HG02885 (cell line): ENCODE measurements around the gene JAG1.
"Not testable (repeated sequence)": the region's sequence is repeated elsewhere in the genome, so short reads cannot be mapped to it uniquely, and the experiment has no call there.

Experiments used
- ATAC-seq: cut with Tn5 transposase; IDR thresholded peaks from one replicate; pipeline ENCODE4 v1.9.1; 2021; ENCODE audit warnings: mild to moderate bottlenecking; ENCODE audit not compliant: unreplicated experiment, poor library complexity

JAG1 gene

GRCh38 chr20:10619427-10619826, 54.4 kb downstream of the JAG1 start:
- ATAC-seq: no peak

DNA sequence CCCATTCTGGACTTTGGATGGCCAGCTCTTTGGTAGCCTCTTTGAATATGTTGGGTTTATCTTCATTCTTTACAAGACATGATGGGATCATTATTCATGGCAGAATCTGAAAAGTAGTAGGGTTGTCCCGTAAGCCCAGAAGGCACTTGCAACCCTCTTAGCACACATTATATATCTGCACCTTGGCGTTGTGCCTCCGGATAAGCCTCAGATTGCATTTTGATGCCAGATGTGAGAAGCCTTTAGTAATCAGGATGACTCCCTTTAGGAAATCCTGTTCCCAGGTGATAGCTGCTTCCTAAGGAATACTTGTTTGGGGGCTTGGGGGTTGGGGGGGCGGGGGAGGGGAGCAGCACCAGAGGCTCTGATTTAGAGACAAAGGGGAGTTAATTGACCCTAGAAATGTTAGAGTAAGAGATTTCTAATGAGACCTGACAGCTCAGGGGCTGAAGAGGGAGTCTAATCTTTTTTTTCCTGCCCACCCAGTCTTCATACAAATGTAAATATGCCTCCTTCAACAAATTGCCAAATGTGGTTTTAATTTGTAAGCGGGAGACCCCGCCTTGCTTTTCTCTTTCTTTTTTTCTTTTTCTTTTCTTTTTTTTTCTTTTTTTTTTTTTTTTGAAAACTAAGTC, 55.1 kb downstream of the JAG1 start:
- ATAC-seq: no peak

GRCh38 chr20:10617549-10618133, 56.2 kb downstream of the JAG1 start:
- not testable (repeated sequence) for ATAC-seq

- ATAC-seq: no peak
Measured at GRCh38 chr20:10616212-10616611, 57.6 kb downstream of the JAG1 start.

DNA sequence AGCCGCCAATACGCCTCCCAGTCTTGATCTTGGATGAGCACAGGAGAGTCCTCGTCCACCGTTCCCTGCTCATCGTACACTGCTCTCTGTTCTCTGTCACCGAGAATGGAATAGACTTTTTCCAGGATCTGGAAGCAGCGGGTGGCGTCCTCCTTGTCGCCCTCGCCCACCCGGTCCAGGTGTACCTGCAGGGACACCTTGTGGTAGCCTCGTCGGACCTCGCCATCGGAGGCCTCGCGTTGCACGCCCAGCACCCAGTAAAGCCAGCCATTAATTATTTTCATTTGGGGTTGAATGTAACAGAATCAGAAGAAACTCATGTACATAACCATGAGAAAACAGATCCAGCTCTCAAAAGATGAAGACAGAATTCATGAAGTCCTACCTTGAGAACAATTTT, 59.9 kb downstream of the JAG1 start:
- no peak for ATAC-seq

DNA sequence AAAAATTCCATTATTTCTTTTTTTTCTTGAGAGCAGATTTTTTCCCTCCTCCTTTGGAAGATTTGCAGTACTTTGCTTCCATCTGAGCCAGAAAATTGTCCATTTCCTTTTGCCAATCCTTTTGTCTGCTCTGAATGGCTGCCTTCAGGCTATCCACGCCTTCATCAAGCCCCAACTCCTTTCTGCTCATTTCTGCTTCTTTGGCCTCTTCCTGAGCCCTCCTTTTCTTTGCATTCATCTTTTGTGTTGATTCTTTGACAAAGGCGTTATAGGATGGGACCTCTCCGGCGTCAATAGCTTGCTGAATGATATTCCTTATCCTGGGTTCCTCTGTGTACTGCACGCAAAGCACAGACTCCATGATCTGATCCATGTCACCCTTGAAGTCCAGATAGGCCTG, 60.4 kb downstream of the JAG1 start:
- not testable (repeated sequence) for ATAC-seq

DNA sequence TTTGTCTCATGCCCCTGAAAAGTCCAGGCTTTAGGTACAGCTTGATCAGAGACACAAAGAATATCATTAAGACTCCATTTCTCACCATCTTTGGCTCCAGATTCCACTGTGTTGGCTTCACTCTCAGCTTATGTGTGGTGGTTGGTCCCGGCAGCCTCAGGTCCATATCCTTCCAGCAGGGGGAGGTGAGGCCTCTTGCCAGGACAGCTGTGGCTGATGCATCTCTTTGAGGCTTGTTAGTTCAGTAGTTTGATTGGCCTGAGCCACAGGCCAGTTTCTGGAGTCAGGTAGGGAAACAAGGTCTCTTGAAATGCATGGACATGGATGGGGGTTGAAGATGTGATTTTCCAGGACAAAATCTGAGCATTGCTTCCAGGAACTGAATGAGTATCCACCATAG, 62.4 kb downstream of the JAG1 start:
- ATAC-seq: peak; percentile 91

DNA sequence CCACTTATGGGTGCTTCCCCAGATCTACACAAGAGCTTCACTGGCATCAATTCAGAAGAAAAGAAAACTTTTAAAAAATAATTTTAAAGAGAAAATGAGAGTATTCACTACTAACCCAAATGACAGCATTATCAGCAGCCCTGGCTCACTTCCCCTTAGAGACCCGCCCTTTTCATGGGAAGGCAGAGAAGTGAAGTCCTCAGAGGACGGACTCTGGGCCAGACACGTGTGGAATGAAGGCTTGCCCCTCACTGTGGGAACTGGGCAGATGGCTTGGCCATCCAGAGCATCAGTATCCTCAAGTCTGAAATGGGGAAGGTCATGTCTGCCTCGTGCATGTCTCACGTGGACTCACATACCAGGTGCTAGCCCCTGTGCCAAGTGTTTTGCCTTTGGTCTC, 63.5 kb downstream of the JAG1 start:
- ATAC-seq: no peak

GRCh38 chr20:10609770-10610169, 64.0 kb downstream of the JAG1 start:
- ATAC-seq: no peak

GRCh38 chr20:10609276-10609675, 64.5 kb downstream of the JAG1 start:
- no peak for ATAC-seq

- ATAC-seq: no peak
Measured at GRCh38 chr20:10605547-10606195, 68.1 kb downstream of the JAG1 start.

DNA sequence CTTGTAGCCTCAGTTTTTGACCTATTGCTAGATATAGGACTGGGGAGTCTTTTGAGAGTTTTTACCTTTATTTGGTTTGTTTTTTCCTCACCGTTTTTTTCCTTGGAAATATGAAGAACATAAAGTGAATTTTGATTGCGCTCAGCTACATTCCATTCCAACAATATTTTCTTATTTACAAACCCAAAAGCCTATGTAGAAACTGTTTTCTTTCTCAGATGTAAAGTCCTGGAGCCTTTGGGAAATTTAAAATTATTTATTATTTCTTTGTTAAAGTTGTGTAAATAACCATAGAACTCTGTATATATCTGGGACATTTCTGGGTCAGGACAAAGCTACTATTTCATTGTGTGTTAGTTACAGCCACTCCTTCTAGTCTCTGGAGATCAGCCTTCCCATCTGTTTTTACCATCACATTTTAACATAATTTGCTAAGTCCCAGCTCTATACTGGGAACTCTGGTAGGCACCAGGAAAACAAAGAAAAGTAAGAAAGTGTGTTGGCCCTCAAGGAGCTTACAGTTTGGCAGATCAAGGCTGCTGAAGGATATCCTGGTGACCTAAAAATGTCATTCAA, 68.8 kb downstream of the JAG1 start:
- ATAC-seq: no peak

DNA sequence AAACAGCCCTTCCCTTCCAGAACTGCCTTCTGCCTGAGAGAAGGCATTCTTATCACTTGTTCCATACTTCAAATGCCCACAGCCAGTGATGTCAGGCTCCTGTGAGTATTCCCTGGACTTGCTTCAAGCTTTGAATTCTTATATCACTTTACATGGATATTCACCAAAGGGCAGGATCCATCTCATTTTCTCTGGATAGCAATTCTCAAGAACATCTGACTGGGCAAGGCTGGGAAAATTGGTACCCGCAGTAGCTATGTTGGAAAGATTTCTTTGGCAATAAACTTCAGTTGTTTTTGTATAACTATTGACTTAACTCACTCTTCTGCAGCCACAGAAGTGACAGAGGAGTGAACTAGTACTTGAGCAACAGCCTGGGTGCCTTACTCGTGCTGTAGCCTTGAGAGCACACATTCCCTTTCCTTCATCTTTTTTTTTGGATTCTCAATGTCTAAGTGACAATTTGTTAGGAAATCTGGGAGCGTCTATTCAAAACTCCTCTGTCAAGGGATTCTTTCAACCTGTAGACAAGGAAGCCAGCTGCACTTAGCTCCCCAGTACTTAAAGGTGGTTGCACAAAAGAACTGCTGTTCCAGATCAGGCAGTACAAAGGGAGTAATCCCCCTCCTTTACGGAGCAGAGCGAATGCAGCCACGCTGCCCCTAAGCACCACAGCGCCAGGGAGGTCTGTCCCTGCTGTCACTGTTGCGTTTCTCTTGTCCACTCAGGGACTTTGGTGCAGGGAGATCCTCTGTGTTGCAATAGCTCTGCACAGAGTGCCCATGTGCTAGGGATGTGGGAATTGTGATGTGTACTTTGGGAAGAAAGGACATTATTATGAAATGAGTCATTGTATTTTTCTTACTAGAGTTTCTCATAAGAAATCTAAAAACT, 69.6 kb downstream of the JAG1 start:
- no peak for ATAC-seq

DNA sequence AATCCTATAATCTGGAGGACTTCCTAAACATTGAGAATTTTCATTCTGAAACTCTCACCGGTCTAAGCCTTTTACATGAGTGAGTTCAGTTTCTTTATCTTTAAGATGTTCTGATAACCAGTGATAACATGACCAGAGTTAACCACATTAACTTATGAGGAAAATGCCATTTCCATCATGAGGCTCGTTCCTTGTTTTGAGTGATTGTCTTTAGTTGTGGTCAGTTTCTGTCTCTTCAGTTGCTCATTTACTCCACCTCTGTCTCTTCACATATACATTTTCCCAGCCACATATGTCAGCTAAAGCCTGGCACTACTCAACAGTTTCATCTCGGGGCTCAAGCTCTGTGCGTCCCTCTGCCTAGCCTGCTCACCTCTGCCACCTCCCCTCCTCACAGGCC, 70.4 kb downstream of the JAG1 start:
- no peak for ATAC-seq

- no peak for ATAC-seq
Measured at GRCh38 chr20:10602221-10602871, 71.5 kb downstream of the JAG1 start.

DNA sequence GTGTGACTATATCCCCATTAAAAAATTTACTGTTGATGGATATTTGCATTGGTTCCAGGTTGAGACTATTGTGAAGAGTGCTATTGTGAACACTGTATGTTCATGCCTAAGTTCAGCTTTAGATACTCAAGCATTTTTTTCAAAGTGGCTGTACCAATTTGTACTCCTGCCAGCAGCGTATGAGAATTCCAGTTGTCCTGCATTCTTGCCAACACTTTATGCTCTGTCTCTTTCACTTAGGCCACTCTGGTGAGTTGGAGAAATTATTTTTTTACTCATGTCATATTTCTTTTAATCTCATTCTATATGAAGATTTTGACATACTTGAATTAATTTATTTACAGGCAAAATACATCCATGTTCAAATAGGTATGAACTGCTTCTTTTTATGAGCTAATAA, 76.2 kb downstream of the JAG1 start:
- ATAC-seq: no peak

- ATAC-seq: no peak
Measured at GRCh38 chr20:10596710-10597121, 77.1 kb downstream of the JAG1 start.

GRCh38 chr20:10595985-10596384, 77.8 kb downstream of the JAG1 start:
- ATAC-seq: no peak

DNA sequence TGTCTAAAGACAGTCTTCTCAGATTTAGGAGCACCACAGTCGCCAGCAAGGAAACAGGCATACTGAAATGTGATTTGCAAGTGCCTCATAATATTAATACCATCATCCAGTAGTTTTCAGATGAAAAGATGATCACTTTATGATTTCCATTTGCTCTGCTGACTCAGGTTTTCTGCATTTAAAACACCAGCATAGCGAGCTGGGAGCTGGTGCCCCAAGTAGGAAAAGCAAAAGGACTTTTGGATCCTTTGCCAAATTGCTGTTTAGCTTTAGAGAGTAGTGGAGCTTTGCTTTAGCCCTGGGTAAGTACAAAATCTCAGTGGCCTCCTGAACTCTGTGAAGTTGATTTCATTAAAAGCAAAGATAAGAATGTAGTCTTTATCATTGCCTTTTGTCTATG, 78.5 kb downstream of the JAG1 start:
- no peak for ATAC-seq

DNA sequence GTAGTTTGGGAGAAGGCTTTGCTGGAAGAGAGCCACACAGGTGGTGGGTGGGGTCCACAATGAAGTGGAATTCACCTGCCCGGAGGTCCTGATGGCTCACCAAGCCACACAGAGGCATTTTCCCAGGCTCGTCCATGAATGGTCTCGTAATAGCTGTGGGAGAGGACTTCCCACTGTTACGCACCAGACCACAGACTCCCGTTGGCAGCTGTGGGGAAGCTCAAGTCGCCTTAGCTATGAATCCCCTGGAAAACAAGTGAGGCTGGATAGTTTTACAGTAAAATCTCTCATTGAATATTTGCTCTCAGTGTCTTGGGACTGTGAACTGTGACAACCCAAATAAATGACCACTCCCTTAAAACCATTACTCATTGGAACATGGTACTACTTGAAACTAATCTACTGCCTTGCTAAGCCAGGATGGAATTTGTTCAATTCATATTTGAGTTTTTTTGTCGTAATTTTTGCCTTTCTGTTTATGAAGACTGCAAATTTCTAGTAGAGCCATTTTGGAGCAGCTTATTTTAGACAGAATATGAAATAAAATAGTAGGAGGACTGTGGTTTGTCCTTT, 79.4 kb downstream of the JAG1 start:
- no peak for ATAC-seq
